Measurements from ENCODE around the gene TOMM34. TPM values are rescaled to one million over a fixed set of nuclear protein-coding genes. Genes with fewer than 3 reads are reported as not detected.
A peak's percentile ranks its signal among the peaks of the same experiment; 100 is the strongest.

Gene TOMM34
- total RNA-seq, 2 experiments from 2014 or later, result 5.6 to 5.9 TPM

DNA sequence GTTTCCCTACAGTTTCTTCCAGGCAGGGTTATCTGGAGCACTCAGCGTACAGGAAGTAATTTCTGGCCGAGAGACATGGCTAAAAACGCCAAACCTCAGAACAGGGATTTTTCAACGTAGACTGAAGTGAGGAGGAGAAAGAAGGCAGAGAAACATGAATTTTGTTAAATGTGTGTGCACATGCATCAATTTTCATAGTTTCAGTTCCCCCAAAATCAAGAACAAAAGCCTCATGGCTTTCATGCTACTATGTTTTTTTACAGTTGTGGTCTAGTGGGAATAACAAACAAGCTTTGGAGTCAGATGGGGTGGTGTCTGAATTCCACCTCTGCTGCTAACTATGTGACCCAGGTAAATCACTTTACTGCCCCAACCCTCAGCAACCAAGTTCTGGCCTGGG, 4.9 kb downstream of the TOMM34 start:
- no peaks in the 10 kb centered on the region for H3K27me3 ChIP-seq (ENCODE audit: control insufficient read depth in 1 of 2, insufficient read depth in 2 of 2, low read length in 2 of 2)
- CTCF ChIA-PET, result no interaction called here
- H3K4me3 ChIP-seq (ENCODE audit: low read length), result no peak overlapping the region
- H3K36me3 ChIP-seq (ENCODE audit: insufficient read depth, low read length), result peaks cover 68% of the 10 kb centered on the region
- Mint-ChIP-seq H3K4me3 (no peak overlapping the region), H3K9me3 (no peaks in the 10 kb centered on the region), H3K4me1 (ENCODE audit: low read depth) (peaks cover 54% of the 10 kb centered on the region), H3K36me3 (ENCODE audit: low read depth) (peaks cover 69% of the 10 kb centered on the region), H3K27ac (no peak overlapping the region), H3K27me3 (no peaks in the 10 kb centered on the region)
- intact Hi-C loops (cut with DNase I, micrococcal nuclease), result loop anchor here (5.0 kb wide), 1 partner anchor 37 kb away; no protein-coding TSS in a partner anchor
- POLR2A ChIA-PET, result interaction anchor here (0.8 kb wide), 1 partner anchor 12 kb away, joined by 3 read pairs; no protein-coding TSS in a partner anchor
- no peak overlapping the region for H3K27ac ChIP-seq (ENCODE audit: low read depth in 1 of 2, low read length in 2 of 2)
- ATAC-seq (ENCODE audit: poor library complexity) (no peak), DNase-seq (no peak)
- TF ChIP-seq, protein P1, sequence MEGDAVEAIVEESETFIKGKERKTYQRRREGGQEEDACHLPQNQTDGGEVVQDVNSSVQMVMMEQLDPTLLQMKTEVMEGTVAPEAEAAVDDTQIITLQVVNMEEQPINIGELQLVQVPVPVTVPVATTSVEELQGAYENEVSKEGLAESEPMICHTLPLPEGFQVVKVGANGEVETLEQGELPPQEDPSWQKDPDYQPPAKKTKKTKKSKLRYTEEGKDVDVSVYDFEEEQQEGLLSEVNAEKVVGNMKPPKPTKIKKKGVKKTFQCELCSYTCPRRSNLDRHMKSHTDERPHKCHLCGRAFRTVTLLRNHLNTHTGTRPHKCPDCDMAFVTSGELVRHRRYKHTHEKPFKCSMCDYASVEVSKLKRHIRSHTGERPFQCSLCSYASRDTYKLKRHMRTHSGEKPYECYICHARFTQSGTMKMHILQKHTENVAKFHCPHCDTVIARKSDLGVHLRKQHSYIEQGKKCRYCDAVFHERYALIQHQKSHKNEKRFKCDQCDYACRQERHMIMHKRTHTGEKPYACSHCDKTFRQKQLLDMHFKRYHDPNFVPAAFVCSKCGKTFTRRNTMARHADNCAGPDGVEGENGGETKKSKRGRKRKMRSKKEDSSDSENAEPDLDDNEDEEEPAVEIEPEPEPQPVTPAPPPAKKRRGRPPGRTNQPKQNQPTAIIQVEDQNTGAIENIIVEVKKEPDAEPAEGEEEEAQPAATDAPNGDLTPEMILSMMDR (IDR thresholded peaks at IDR 0.05), result no peak
- peaks cover 24% of the 10 kb centered on the region for H3K4me1 ChIP-seq (ENCODE audit: insufficient read depth, low read length)
- H3K9me3 ChIP-seq (ENCODE audit: control insufficient read depth in 1 of 2, insufficient read depth in 1 of 2, low read length in 2 of 2), result no peaks in the 10 kb centered on the region

DNA sequence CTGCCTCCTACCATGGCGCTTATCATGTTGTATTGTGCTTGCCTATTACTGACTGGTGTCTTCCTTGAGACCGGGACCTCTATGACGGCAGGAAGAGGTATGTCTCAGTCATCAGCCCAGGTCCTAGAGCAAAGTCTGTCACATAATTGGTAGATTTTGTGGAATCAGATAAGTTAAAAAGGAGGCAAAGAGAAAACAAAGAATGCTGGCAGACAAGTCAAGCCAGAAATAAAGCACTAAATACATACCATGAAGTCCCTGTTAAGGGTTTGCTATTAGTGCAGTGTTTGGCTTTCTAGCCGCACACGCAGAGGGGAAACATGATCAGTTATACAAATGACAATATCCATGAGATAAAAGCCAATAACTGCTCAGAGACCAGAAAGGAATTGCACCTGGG, 6.0 kb downstream of the TOMM34 start:
- H3K9me3 ChIP-seq (ENCODE audit: control insufficient read depth in 1 of 2, insufficient read depth in 1 of 2, low read length in 2 of 2), result no peaks in the 10 kb centered on the region
- TF ChIP-seq, protein P1 (IDR thresholded peaks at IDR 0.05), result no peak
- H3K36me3 Mint-ChIP-seq (ENCODE audit: low read depth), result peaks cover 74% of the 10 kb centered on the region
- peaks cover 46% of the 10 kb centered on the region for H3K4me1 Mint-ChIP-seq (ENCODE audit: low read depth)
- no peak overlapping the region for H3K4me3 ChIP-seq (ENCODE audit: low read length)
- H3K27me3 ChIP-seq (ENCODE audit: control insufficient read depth in 1 of 2, insufficient read depth in 2 of 2, low read length in 2 of 2), result no peaks in the 10 kb centered on the region
- H3K36me3 ChIP-seq (ENCODE audit: insufficient read depth, low read length), result peaks cover 77% of the 10 kb centered on the region
- intact Hi-C loops (cut with DNase I, micrococcal nuclease), result no loop called here
- ChIA-PET CTCF (no interaction called here), POLR2A (no interaction called here)
- ATAC-seq (ENCODE audit: poor library complexity), result no peak
- no peaks in the 10 kb centered on the region for H3K9me3 Mint-ChIP-seq
- no peaks in the 10 kb centered on the region for H3K27me3 Mint-ChIP-seq
- no peak overlapping the region for H3K4me3 Mint-ChIP-seq
- no peak overlapping the region for H3K27ac ChIP-seq (ENCODE audit: low read depth in 1 of 2, low read length in 2 of 2)
- peaks cover 14% of the 10 kb centered on the region for H3K4me1 ChIP-seq (ENCODE audit: insufficient read depth, low read length)
- no peak for DNase-seq
- H3K27ac Mint-ChIP-seq, result peak overlapping the region; percentile 12

DNA sequence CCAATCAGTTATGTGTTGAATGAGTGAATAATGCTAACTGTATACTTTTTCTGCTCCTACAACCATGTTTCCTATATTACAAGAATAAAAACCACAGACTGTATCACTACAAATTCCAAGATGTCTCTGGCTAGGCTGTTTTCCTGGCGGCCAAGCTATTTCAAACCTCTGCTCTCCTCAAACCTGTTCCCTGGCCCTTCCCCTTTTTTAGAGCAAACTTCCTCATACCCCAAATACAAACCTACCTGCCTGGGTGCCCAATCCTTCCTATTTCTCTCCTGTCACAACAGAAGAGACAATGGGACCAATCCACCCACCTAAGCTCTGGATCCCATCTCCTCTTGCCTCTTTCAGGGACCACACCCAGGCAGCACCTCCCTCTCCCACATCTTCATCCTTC, 7.5 kb downstream of the TOMM34 start:
- H3K9me3 ChIP-seq (ENCODE audit: control insufficient read depth in 1 of 2, insufficient read depth in 1 of 2, low read length in 2 of 2), result no peaks in the 10 kb centered on the region
- Mint-ChIP-seq H3K9me3 (no peaks in the 10 kb centered on the region), H3K27me3 (no peaks in the 10 kb centered on the region), H3K4me1 (ENCODE audit: low read depth) (peaks cover 31% of the 10 kb centered on the region), H3K27ac (peak overlapping the region; percentile 12), H3K4me3 (no peak overlapping the region), H3K36me3 (ENCODE audit: low read depth) (peaks cover 89% of the 10 kb centered on the region)
- H3K4me1 ChIP-seq (ENCODE audit: insufficient read depth, low read length), result peaks cover 2% of the 10 kb centered on the region
- intact Hi-C loops (cut with DNase I, micrococcal nuclease), result no loop called here
- TF ChIP-seq, protein P1 (IDR thresholded peaks at IDR 0.05), result no peak
- H3K27me3 ChIP-seq (ENCODE audit: control insufficient read depth in 1 of 2, insufficient read depth in 2 of 2, low read length in 2 of 2), result no peaks in the 10 kb centered on the region
- H3K4me3 ChIP-seq (ENCODE audit: low read length), result no peak overlapping the region
- ChIA-PET POLR2A (interaction anchor here (0.9 kb wide), 1 partner anchor 11 kb away, joined by 3 read pairs; no protein-coding TSS in a partner anchor), CTCF (interaction anchor here (1.0 kb wide), 1 partner anchor 65 kb away, joined by 3 read pairs; no protein-coding TSS in a partner anchor)
- DNase-seq (no peak), ATAC-seq (ENCODE audit: poor library complexity) (no peak)
- peaks cover 87% of the 10 kb centered on the region for H3K36me3 ChIP-seq (ENCODE audit: insufficient read depth, low read length)
- no peak overlapping the region for H3K27ac ChIP-seq (ENCODE audit: low read depth in 1 of 2, low read length in 2 of 2)

Measured in CD4-positive, alpha-beta T cell (primary cell).